Glutamatergic neuron (in vitro differentiated cells): ENCODE measurements around the gene PSMA2. TPM values are rescaled to one million over a fixed set of nuclear protein-coding genes. Genes with fewer than 3 reads are reported as not detected.

ENCODE experiments used
- DNase-seq: peaks from one replicate; pipeline ENCODE4 v3.0.0; 2022
- H3K27ac Mint-ChIP-seq: one replicate; pipeline ENCODE4 v1.8.0; 2020; ENCODE audit warnings: mild to moderate bottlenecking, mixed read lengths, inconsistent platforms; ENCODE audit not compliant: unreplicated experiment
- H3K27me3 Mint-ChIP-seq: one replicate; pipeline ENCODE4 v1.8.0; 2020; ENCODE audit warnings: mild to moderate bottlenecking, moderate library complexity, mixed read lengths, inconsistent platforms; ENCODE audit not compliant: unreplicated experiment
- H3K36me3 Mint-ChIP-seq: one replicate; pipeline ENCODE4 v1.8.0; 2020; ENCODE audit warnings: mild to moderate bottlenecking, mixed read lengths, inconsistent platforms; ENCODE audit not compliant: unreplicated experiment
- H3K4me1 Mint-ChIP-seq: one replicate; pipeline ENCODE4 v1.8.0; 2020; ENCODE audit warnings: mild to moderate bottlenecking, low read depth, mixed read lengths, inconsistent platforms; ENCODE audit not compliant: unreplicated experiment
- H3K4me3 Mint-ChIP-seq: one replicate; pipeline ENCODE4 v1.8.0; 2020; ENCODE audit warnings: mild to moderate bottlenecking, mixed read lengths, inconsistent platforms; ENCODE audit not compliant: unreplicated experiment
- H3K9me3 Mint-ChIP-seq: one replicate; pipeline ENCODE4 v1.8.0; 2020; ENCODE audit warnings: mild to moderate bottlenecking, moderate library complexity, mixed read lengths, inconsistent platforms; ENCODE audit not compliant: unreplicated experiment
- total RNA-seq: library from RNA; stranded (reverse); fragmentation: NEBNext Ultra II Directional; extraction: Animal tissue kit (Norgen Biotek cat#: 25700); gene quantifications from one replicate; pipeline ENCODE4 v1.2.1, GENCODE V29; 2021; ENCODE audit not compliant: unreplicated experiment
- TF ChIP-seq, protein P1 (sequence below): fragments of 200-600 bp; sonication (generic); IDR thresholded peaks from one replicate; pipeline ENCODE4 v1.5.0; 2021; ENCODE audit not compliant: partially characterized antibody, unreplicated experiment

The PSMA2 gene
- total RNA-seq, 1 donor from 2014 or later: 78.4 TPM

DNA sequence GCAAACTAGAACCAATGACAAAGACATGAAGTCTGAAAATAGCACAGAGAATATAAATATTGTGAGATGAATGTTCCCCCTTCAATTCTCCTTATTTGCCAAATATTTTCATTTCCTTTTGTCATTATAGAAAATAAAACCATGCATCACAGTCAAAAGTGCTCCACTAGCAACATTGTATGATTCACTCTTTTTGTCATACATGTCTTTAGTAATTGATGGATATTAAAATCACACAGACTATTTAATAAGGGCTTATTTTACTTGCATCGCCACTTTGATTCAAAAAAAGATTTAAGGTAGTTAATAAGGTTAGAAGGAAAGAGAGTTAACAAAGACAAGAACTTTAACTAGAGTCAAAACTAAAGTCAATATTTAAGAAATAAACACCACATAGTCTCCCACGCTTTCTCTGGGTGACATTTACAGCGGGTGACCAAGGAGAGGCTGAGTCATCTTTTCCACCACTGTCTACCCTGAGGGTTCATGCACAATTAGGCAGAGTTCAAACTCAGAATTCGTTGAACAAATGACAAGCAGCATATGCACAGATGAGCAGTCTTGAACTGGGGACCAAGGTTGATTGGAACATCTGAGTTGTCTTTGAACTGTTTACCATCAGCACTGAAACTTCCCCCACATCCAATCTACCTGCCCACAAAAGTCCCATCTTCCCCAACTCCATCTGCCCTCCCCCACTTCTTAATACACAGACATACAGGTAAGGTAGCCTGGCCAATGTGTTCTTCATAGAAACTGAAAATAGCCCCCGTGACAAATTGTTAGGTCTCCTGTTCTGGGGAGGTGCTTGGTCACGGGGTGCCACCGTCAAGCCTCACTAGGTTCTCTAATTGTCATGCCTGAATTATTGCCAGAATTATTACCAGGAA is 62.6 kb downstream of the PSMA2 start:
- Mint-ChIP-seq H3K27me3 (peaks cover 5% of the 10 kb centered on the region), H3K4me1 (no peaks in the 10 kb centered on the region), H3K36me3 (peaks cover 5% of the 10 kb centered on the region), H3K9me3 (peaks cover 1% of the 10 kb centered on the region), H3K4me3 (no peak overlapping the region), H3K27ac (no peak overlapping the region)
- no peak for DNase-seq
- TF ChIP-seq, protein P1, sequence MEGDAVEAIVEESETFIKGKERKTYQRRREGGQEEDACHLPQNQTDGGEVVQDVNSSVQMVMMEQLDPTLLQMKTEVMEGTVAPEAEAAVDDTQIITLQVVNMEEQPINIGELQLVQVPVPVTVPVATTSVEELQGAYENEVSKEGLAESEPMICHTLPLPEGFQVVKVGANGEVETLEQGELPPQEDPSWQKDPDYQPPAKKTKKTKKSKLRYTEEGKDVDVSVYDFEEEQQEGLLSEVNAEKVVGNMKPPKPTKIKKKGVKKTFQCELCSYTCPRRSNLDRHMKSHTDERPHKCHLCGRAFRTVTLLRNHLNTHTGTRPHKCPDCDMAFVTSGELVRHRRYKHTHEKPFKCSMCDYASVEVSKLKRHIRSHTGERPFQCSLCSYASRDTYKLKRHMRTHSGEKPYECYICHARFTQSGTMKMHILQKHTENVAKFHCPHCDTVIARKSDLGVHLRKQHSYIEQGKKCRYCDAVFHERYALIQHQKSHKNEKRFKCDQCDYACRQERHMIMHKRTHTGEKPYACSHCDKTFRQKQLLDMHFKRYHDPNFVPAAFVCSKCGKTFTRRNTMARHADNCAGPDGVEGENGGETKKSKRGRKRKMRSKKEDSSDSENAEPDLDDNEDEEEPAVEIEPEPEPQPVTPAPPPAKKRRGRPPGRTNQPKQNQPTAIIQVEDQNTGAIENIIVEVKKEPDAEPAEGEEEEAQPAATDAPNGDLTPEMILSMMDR: no peak

DNA sequence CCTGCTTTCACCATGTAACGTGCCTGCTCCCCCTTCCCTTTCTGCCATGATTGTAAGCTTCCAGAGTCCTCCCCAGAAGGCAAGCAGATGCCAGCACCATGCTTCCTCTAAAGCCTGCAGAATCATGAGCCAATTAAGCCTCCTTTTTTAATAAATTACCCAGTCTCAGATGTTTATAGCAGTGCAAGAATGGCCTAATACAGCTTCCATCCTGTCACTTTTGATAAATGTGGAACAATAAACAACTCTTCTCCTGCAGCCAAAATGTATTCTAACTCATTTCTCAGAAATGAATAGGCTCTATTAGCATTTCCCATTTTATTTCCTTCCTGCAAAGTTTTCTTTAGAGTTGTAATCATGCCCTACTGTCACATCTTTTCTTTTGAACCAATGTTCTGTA is 63.5 kb downstream of the PSMA2 start:
- TF ChIP-seq, protein P1: no peak
- no peak for DNase-seq
- H3K27ac Mint-ChIP-seq: no peak overlapping the region
- H3K36me3 Mint-ChIP-seq: peaks cover 5% of the 10 kb centered on the region
- peaks cover 1% of the 10 kb centered on the region for H3K9me3 Mint-ChIP-seq
- H3K4me1 Mint-ChIP-seq: no peaks in the 10 kb centered on the region
- peaks cover 5% of the 10 kb centered on the region for H3K27me3 Mint-ChIP-seq
- no peak overlapping the region for H3K4me3 Mint-ChIP-seq

Other genes starting within 250 kb of the PSMA2 start
- 3.6 TPM for gene C7orf25, start 20.1 kb downstream of the PSMA2 start, total RNA-seq
- gene MRPL32, start 202 bp upstream of the PSMA2 start, total RNA-seq: 56.2 TPM
- 68.7 TPM for gene HECW1, start 180.5 kb upstream of the PSMA2 start, total RNA-seq